HCT116 (cell line): ENCODE data around the gene EIF5A2. TPM values are rescaled to one million over a fixed set of nuclear protein-coding genes. Genes with fewer than 3 reads are reported as not detected.

ENCODE experiments used
- ATAC-seq: fragments of 200-7000 bp; cut with Tn5 transposase; 2 replicates; pipeline ENCODE4 v1.9.1; 2020; ENCODE audit warnings: mild to moderate bottlenecking, moderate library complexity
- BruUV-seq: library from RNA; stranded (reverse); fragments of 400-500 nt; replicated peaks from 2 replicates; lab custom pipeline; 2021; lab: Mats Ljungman, UMichigan
- CTCF ChIA-PET: fragments of 300-600 bp; sonication (Branson Sonifier 250); formaldehyde crosslinking; loops from one replicate; lab custom pipeline; 2021; ENCODE audit warnings: antibody characterized with exemption; lab: Charles Lee
- POLR2A ChIA-PET: fragments of 300-600, 350-600 bp; sonication (Branson Sonifier 250); formaldehyde crosslinking; loops from one replicate; lab custom pipeline; 2021; ENCODE audit warnings: antibody characterized with exemption; lab: Charles Lee
- RAD21 ChIA-PET, 2 experiments: fragments of 300-600 bp; sonication (Branson Sonifier 250); formaldehyde crosslinking; loops; one replicate each; lab custom pipeline; 2023; ENCODE audit warnings: low total read pairs in 2 of 2; ENCODE audit not compliant: uncharacterized antibody in 2 of 2, unreplicated experiment in 2 of 2, low non-redundant PET in 1 of 2; lab: Charles Lee
- DNase-seq: peaks from one replicate; pipeline ENCODE4 v3.0.0-alpha.2; 2010; ENCODE audit warnings: low read depth, low spot score
- H2AFZ ChIP-seq: fragments of 200-600 bp; shearing (Covaris generic), sonication (generic); 2 replicates; pipeline ENCODE4 v1.6.1; 2017; ENCODE audit warnings: low read depth, mixed run types, mixed read lengths, antibody characterized with exemption, low read length; ENCODE audit not compliant: poor library complexity, severe bottlenecking
- H3K27ac ChIP-seq: 2 replicates; pipeline ENCODE4 v1.5.1; 2012; ENCODE audit warnings: low read depth, low read length
- H3K27me3 ChIP-seq: fragments of 200-600 bp; sonication (generic); 2 replicates; pipeline ENCODE4 v1.6.1; 2016; ENCODE audit warnings: mixed run types, low read length, mixed read lengths; ENCODE audit not compliant: insufficient read depth
- H3K36me3 ChIP-seq, 2 experiments: fragments of 200-500 bp in 1 of 2; fragments of 200-600 bp in 1 of 2; sonication (Bioruptor generic) in 1 of 2; sonication (generic) in 1 of 2; 2 replicates each; pipeline versions ENCODE4 v1.5.1 to v1.6.1; 2014 to 2016; ENCODE audit warnings: low read length in 2 of 2, inconsistent platforms in 1 of 2, mixed read lengths in 1 of 2, mixed run types in 1 of 2; ENCODE audit not compliant: insufficient read depth in 2 of 2, control insufficient read depth in 1 of 2
- H3K4me1 ChIP-seq, 2 experiments: fragments of 200-600 bp in 1 of 2; sonication (generic) in 1 of 2; 2 replicates each; pipeline versions ENCODE4 v1.5.1 to v1.6.1; 2012 to 2017; ENCODE audit warnings: low read length in 2 of 2, inconsistent platforms in 1 of 2, mild to moderate bottlenecking in 1 of 2, mixed read lengths in 1 of 2, mixed run types in 1 of 2, moderate library complexity in 1 of 2; ENCODE audit not compliant: insufficient read depth in 2 of 2, control insufficient read depth in 1 of 2
- H3K4me2 ChIP-seq: fragments of 200-600 bp; sonication (generic); 2 replicates; pipeline ENCODE4 v1.6.1; 2017; ENCODE audit warnings: mixed run types, low read length, mixed read lengths
- H3K4me3 ChIP-seq, 2 experiments: fragments of 200-600 bp in 1 of 2; sonication (generic) in 1 of 2; replicated peaks in 1 of 2; 2 replicates each; pipeline ENCODE4 v1.5.1; 2011 to 2016; ENCODE audit warnings: low read length in 2 of 2, control low read depth in 1 of 2, low read depth in 1 of 2, mild to moderate bottlenecking in 1 of 2, mixed read lengths in 1 of 2, mixed run types in 1 of 2
- H3K79me2 ChIP-seq: fragments of 200-600 bp; sonication (generic); 2 replicates; pipeline ENCODE4 v1.6.1; 2017; ENCODE audit warnings: mild to moderate bottlenecking, mixed run types, low read length, moderate library complexity, mixed read lengths; ENCODE audit not compliant: insufficient read depth
- H3K9ac ChIP-seq: fragments of 200-600 bp; sonication (generic); 2 replicates; pipeline ENCODE4 v1.6.1; 2016; ENCODE audit warnings: low read length, mixed read lengths
- H3K9me2 ChIP-seq: fragments of 200-600 bp; sonication (generic), shearing (Covaris generic); 2 replicates; pipeline ENCODE4 v1.6.1; 2017; ENCODE audit warnings: mixed run types, mild to moderate bottlenecking, moderate library complexity; ENCODE audit not compliant: insufficient read depth
- H3K9me3 ChIP-seq, 2 experiments: fragments of 200-500 bp in 1 of 2; fragments of 200-600 bp in 1 of 2; sonication (Bioruptor generic) in 1 of 2; sonication (generic) in 1 of 2; 2 replicates each; pipeline ENCODE4 v1.6.1; 2014 to 2017; ENCODE audit warnings: low read length in 2 of 2, mixed read lengths in 2 of 2, inconsistent platforms in 1 of 2, low read depth in 1 of 2, mild to moderate bottlenecking in 1 of 2, mixed run types in 1 of 2, moderate library complexity in 1 of 2; ENCODE audit not compliant: control insufficient read depth in 1 of 2, insufficient read depth in 1 of 2
- H4K20me1 ChIP-seq: fragments of 200-600 bp; sonication (generic), shearing (Covaris generic); 2 replicates; pipeline ENCODE4 v1.6.1; 2017; ENCODE audit warnings: mixed run types, mild to moderate bottlenecking, moderate library complexity; ENCODE audit not compliant: insufficient read depth
- CBX3 ChIP-seq: IDR thresholded peaks from 2 replicates; pipeline ENCODE4 v1.6.1; 2012; ENCODE audit warnings: low read depth
- CTCF ChIP-seq, 3 experiments: fragments of 200-600 bp in 1 of 3; sonication (generic) in 1 of 3; IDR thresholded peaks in 2 of 3; conservative IDR thresholded peaks in 1 of 3; 2 replicates each; pipeline ENCODE4 v1.5.1; 2012 to 2017; ENCODE audit warnings: low read depth in 2 of 3, low read length in 2 of 3, antibody characterized with exemption in 1 of 3, borderline replicate concordance in 1 of 3, control low read depth in 1 of 3, mild to moderate bottlenecking in 1 of 3, mixed read lengths in 1 of 3, mixed run types in 1 of 3, moderate library complexity in 1 of 3; ENCODE audit not compliant: insufficient read depth in 1 of 3
- EGR1 ChIP-seq: IDR thresholded peaks from 2 replicates; pipeline ENCODE4 v1.6.1; 2012; ENCODE audit warnings: low read depth
- EZH2phosphoT487 ChIP-seq: fragments of 200-600 bp; IDR thresholded peaks from 2 replicates; pipeline ENCODE4 v1.6.1; 2018; ENCODE audit warnings: antibody characterized with exemption, borderline replicate concordance
- FOSL1 ChIP-seq: IDR thresholded peaks from 2 replicates; pipeline ENCODE4 v1.6.1; 2012; ENCODE audit warnings: low read depth
- JUND ChIP-seq: IDR thresholded peaks from 2 replicates; pipeline ENCODE4 v1.6.1; 2012
- POLR2AphosphoS5 ChIP-seq: IDR thresholded peaks from 2 replicates; pipeline ENCODE4 v1.6.1; 2011; ENCODE audit warnings: mild to moderate bottlenecking, low read depth, low read length, moderate library complexity
- REST ChIP-seq: IDR thresholded peaks from 2 replicates; pipeline ENCODE4 v1.6.1; 2012; ENCODE audit warnings: low read depth
- SRF ChIP-seq: IDR thresholded peaks from 2 replicates; pipeline ENCODE4 v1.6.1; 2012; ENCODE audit warnings: low read depth
- ZFX ChIP-seq: fragments of 450-650 bp; IDR thresholded peaks from 2 replicates; pipeline ENCODE4 v1.6.1; 2017
- ZNF274 ChIP-seq: fragments of 200-500 bp; sonication (Bioruptor generic); IDR thresholded peaks from 2 replicates; pipeline ENCODE4 v1.6.1; 2014; ENCODE audit warnings: mild to moderate bottlenecking, low read depth, low read length, inconsistent platforms
- intact Hi-C: fragments of 100-400 bp; cut with micrococcal nuclease; formaldehyde crosslinking; loops from 2 replicates; pipeline ENCODE4 v1.10.0; 2022
- total RNA-seq: library from RNA; stranded (reverse); gene quantifications from one replicate; pipeline ENCODE4 v1.2.1, GENCODE V29; 2021; ENCODE audit not compliant: unreplicated experiment

The EIF5A2 gene
- total RNA-seq, 1 experiment from 2014 or later: 19.4 TPM

- TF ChIP-seq CTCF (IDR thresholded peaks at IDR 0.05 in 2 of 3, conservative IDR thresholded peaks at IDR 0.05 in 1 of 3; ENCODE audit: borderline replicate concordance in 1 of 3, insufficient read depth in 1 of 3, low read depth in 2 of 3, low read length in 2 of 3) (no peak), ZFX (no peak), ZNF274 (no peak)
- TF ChIP-seq, all 23 proteins: peak for 0
These were observed 45.3 kb upstream of the EIF5A2 start (continued) for GRCh38 chr3:170953736-170954135.

GRCh38 chr3:170953229-170953628 is 44.8 kb upstream of the EIF5A2 start:
- H2AFZ ChIP-seq: no peak overlapping the region
- no peaks in the 10 kb centered on the region for H4K20me1 ChIP-seq
- H3K4me2 ChIP-seq: no peak overlapping the region
- no peaks in the 10 kb centered on the region for H3K4me1 ChIP-seq
- no peaks in the 10 kb centered on the region for H3K36me3 ChIP-seq
- H3K9me2 ChIP-seq: no peaks in the 10 kb centered on the region
- H3K27ac ChIP-seq: no peak overlapping the region
- ChIA-PET POLR2A (no interaction called here), RAD21 (no interaction called here), CTCF (no interaction called here)
- BruUV-seq: no TSS peak
- ATAC-seq (no peak), DNase-seq (no peak)
- no peak overlapping the region for H3K9ac ChIP-seq
- H3K27me3 ChIP-seq: no peaks in the 10 kb centered on the region
- TF ChIP-seq EGR1 (no peak), JUND (no peak), CTCF (IDR thresholded peaks at IDR 0.05 in 2 of 3, conservative IDR thresholded peaks at IDR 0.05 in 1 of 3; ENCODE audit: borderline replicate concordance in 1 of 3, insufficient read depth in 1 of 3, low read depth in 2 of 3, low read length in 2 of 3) (no peak), FOSL1 (no peak), POLR2AphosphoS5 (no peak), CBX3 (no peak), SRF (no peak), REST (no peak), EZH2phosphoT487 (no peak), ZFX (no peak)
- no peak overlapping the region for H3K4me3 ChIP-seq
- no peaks in the 10 kb centered on the region for H3K79me2 ChIP-seq
- H3K9me3 ChIP-seq: no peaks in the 10 kb centered on the region
- intact Hi-C loops: no loop called here
